PFSK-1 (cell line): ENCODE data around the gene ELMO3.

Experiments used
- POLR2AphosphoS5 ChIP-seq: IDR thresholded peaks from 2 replicates; pipeline ENCODE4 v1.6.1; 2012; ENCODE audit warnings: low read depth, mild to moderate bottlenecking, control low read depth, low read length, moderate library complexity
- REST ChIP-seq, 2 experiments: IDR thresholded peaks; 2 replicates each; pipeline versions ENCODE4 v1.6.1 to v1.8.0; 2011 to 2012; ENCODE audit warnings: low read depth in 2 of 2, low read length in 2 of 2, control low read depth in 1 of 2, inconsistent platforms in 1 of 2, mild to moderate bottlenecking in 1 of 2, moderate library complexity in 1 of 2; ENCODE audit not compliant: insufficient read depth in 1 of 2

- TF ChIP-seq POLR2AphosphoS5 (no peak), REST (IDR thresholded peaks at IDR 0.05; ENCODE audit: insufficient read depth in 1 of 2, low read depth in 2 of 2, low read length in 2 of 2) (no peak)
Observed at GRCh38 chr16:67173323-67173722, 25.6 kb upstream of the ELMO3 start.
